ENCODE results near the gene VIL1.

VIL1 gene

GRCh38 chr2:218423584-218423983, 4.7 kb downstream of the VIL1 start:
- TF ChIP-seq SNAI2 (CRISPR knock-in tag; IDR thresholded peaks at IDR 0.05) (no peak), RARB (CRISPR knock-in tag; IDR thresholded peaks at IDR 0.05) (no peak), TCF4 (CRISPR knock-in tag; IDR thresholded peaks at IDR 0.05; ENCODE audit: borderline replicate concordance) (no peak), ARNTL (CRISPR knock-in tag; IDR thresholded peaks at IDR 0.05; ENCODE audit: borderline replicate concordance, low read depth) (no peak), ZNF70 (CRISPR knock-in tag; IDR thresholded peaks at IDR 0.05) (no peak), ZFP30 (CRISPR knock-in tag; IDR thresholded peaks at IDR 0.05) (no peak), GLIS3 (CRISPR knock-in tag; IDR thresholded peaks at IDR 0.05) (no peak), ZFP3 (CRISPR knock-in tag; IDR thresholded peaks at IDR 0.05) (no peak), TOX (CRISPR knock-in tag; IDR thresholded peaks at IDR 0.05; ENCODE audit: borderline replicate concordance) (no peak), PPARA (CRISPR knock-in tag; IDR thresholded peaks at IDR 0.05; ENCODE audit: borderline replicate concordance) (no peak), ZNF8 (CRISPR knock-in tag; IDR thresholded peaks at IDR 0.05) (no peak), CSDC2 (CRISPR knock-in tag; IDR thresholded peaks at IDR 0.05) (no peak)
- TF ChIP-seq, protein P1, sequence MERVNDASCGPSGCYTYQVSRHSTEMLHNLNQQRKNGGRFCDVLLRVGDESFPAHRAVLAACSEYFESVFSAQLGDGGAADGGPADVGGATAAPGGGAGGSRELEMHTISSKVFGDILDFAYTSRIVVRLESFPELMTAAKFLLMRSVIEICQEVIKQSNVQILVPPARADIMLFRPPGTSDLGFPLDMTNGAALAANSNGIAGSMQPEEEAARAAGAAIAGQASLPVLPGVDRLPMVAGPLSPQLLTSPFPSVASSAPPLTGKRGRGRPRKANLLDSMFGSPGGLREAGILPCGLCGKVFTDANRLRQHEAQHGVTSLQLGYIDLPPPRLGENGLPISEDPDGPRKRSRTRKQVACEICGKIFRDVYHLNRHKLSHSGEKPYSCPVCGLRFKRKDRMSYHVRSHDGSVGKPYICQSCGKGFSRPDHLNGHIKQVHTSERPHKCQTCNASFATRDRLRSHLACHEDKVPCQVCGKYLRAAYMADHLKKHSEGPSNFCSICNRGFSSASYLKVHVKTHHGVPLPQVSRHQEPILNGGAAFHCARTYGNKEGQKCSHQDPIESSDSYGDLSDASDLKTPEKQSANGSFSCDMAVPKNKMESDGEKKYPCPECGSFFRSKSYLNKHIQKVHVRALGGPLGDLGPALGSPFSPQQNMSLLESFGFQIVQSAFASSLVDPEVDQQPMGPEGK (CRISPR knock-in tag; IDR thresholded peaks at IDR 0.05; ENCODE audit: borderline replicate concordance) = no peak
- TF ChIP-seq, protein P2, sequence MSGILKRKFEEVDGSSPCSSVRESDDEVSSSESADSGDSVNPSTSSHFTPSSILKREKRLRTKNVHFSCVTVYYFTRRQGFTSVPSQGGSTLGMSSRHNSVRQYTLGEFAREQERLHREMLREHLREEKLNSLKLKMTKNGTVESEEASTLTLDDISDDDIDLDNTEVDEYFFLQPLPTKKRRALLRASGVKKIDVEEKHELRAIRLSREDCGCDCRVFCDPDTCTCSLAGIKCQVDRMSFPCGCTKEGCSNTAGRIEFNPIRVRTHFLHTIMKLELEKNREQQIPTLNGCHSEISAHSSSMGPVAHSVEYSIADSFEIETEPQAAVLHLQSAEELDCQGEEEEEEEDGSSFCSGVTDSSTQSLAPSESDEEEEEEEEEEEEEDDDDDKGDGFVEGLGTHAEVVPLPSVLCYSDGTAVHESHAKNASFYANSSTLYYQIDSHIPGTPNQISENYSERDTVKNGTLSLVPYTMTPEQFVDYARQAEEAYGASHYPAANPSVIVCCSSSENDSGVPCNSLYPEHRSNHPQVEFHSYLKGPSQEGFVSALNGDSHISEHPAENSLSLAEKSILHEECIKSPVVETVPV (CRISPR knock-in tag; IDR thresholded peaks at IDR 0.05) = no peak
- no peak for ATAC-seq

- TF ChIP-seq ISL1 (CRISPR knock-in tag; IDR thresholded peaks at IDR 0.05) (no peak), ZFP30 (CRISPR knock-in tag; IDR thresholded peaks at IDR 0.05) (no peak), PPARA (CRISPR knock-in tag; IDR thresholded peaks at IDR 0.05; ENCODE audit: borderline replicate concordance) (no peak), ZNF565 (CRISPR knock-in tag; conservative IDR thresholded peaks at IDR 0.05; ENCODE audit: low read depth) (no peak), TCF4 (CRISPR knock-in tag; IDR thresholded peaks at IDR 0.05; ENCODE audit: borderline replicate concordance) (no peak)
- ATAC-seq = no peak
These were observed 6.6 kb downstream of the VIL1 start for GRCh38 chr2:218425531-218425930.

DNA sequence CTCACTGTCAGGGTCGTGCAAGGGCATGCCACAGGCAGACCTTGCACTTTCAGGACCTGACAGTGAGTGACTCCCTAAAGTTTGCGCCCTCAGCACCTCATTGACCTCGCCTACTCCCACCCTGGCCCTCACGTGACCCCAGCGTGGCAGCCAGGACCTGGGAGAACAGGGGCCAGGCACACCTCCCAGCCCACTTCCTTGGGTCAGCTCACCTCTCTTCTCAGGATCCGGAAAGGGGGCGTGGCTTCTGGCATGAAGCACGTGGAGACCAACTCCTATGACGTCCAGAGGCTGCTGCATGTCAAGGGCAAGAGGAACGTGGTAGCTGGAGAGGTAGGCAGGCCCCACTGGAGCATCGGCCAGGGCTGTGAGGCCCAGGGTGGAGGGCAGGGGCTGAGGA, 8.8 kb downstream of the VIL1 start:
- TF ChIP-seq CSDC2 (CRISPR knock-in tag; IDR thresholded peaks at IDR 0.05) (no peak), ZFP30 (CRISPR knock-in tag; IDR thresholded peaks at IDR 0.05) (no peak), SNAI2 (CRISPR knock-in tag; IDR thresholded peaks at IDR 0.05) (no peak), PPARA (CRISPR knock-in tag; IDR thresholded peaks at IDR 0.05; ENCODE audit: borderline replicate concordance) (no peak), ZNF8 (CRISPR knock-in tag; IDR thresholded peaks at IDR 0.05) (no peak), ESRRG (CRISPR knock-in tag; IDR thresholded peaks at IDR 0.05) (no peak), GLIS3 (CRISPR knock-in tag; IDR thresholded peaks at IDR 0.05) (no peak), TCF4 (CRISPR knock-in tag; IDR thresholded peaks at IDR 0.05; ENCODE audit: borderline replicate concordance) (no peak), RARB (CRISPR knock-in tag; IDR thresholded peaks at IDR 0.05) (no peak), OSR1 (CRISPR knock-in tag; IDR thresholded peaks at IDR 0.05) (no peak), ARNTL (CRISPR knock-in tag; IDR thresholded peaks at IDR 0.05; ENCODE audit: borderline replicate concordance, low read depth) (no peak), BACH2 (CRISPR knock-in tag; IDR thresholded peaks at IDR 0.05; ENCODE audit: borderline replicate concordance) (no peak), ISL1 (CRISPR knock-in tag; IDR thresholded peaks at IDR 0.05) (no peak), ZNF70 (CRISPR knock-in tag; IDR thresholded peaks at IDR 0.05) (no peak)
- TF ChIP-seq, protein P1 (CRISPR knock-in tag; IDR thresholded peaks at IDR 0.05; ENCODE audit: borderline replicate concordance) = no peak
- TF ChIP-seq, protein P2 (CRISPR knock-in tag; IDR thresholded peaks at IDR 0.05) = no peak
- TF ChIP-seq, protein P3, sequence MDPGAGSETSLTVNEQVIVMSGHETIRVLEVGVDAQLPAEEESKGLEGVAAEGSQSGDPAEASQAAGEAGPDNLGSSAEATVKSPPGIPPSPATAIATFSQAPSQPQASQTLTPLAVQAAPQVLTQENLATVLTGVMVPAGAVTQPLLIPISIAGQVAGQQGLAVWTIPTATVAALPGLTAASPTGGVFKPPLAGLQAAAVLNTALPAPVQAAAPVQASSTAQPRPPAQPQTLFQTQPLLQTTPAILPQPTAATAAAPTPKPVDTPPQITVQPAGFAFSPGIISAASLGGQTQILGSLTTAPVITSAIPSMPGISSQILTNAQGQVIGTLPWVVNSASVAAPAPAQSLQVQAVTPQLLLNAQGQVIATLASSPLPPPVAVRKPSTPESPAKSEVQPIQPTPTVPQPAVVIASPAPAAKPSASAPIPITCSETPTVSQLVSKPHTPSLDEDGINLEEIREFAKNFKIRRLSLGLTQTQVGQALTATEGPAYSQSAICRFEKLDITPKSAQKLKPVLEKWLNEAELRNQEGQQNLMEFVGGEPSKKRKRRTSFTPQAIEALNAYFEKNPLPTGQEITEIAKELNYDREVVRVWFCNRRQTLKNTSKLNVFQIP (CRISPR knock-in tag; IDR thresholded peaks at IDR 0.05; ENCODE audit: borderline replicate concordance, low read depth) = no peak
- TF ChIP-seq, protein P4, sequence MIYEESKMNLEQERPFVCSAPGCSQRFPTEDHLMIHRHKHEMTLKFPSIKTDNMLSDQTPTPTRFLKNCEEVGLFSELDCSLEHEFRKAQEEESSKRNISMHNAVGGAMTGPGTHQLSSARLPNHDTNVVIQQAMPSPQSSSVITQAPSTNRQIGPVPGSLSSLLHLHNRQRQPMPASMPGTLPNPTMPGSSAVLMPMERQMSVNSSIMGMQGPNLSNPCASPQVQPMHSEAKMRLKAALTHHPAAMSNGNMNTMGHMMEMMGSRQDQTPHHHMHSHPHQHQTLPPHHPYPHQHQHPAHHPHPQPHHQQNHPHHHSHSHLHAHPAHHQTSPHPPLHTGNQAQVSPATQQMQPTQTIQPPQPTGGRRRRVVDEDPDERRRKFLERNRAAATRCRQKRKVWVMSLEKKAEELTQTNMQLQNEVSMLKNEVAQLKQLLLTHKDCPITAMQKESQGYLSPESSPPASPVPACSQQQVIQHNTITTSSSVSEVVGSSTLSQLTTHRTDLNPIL (CRISPR knock-in tag; IDR thresholded peaks at IDR 0.05; ENCODE audit: low read depth) = no peak
- TF ChIP-seq, protein P5, sequence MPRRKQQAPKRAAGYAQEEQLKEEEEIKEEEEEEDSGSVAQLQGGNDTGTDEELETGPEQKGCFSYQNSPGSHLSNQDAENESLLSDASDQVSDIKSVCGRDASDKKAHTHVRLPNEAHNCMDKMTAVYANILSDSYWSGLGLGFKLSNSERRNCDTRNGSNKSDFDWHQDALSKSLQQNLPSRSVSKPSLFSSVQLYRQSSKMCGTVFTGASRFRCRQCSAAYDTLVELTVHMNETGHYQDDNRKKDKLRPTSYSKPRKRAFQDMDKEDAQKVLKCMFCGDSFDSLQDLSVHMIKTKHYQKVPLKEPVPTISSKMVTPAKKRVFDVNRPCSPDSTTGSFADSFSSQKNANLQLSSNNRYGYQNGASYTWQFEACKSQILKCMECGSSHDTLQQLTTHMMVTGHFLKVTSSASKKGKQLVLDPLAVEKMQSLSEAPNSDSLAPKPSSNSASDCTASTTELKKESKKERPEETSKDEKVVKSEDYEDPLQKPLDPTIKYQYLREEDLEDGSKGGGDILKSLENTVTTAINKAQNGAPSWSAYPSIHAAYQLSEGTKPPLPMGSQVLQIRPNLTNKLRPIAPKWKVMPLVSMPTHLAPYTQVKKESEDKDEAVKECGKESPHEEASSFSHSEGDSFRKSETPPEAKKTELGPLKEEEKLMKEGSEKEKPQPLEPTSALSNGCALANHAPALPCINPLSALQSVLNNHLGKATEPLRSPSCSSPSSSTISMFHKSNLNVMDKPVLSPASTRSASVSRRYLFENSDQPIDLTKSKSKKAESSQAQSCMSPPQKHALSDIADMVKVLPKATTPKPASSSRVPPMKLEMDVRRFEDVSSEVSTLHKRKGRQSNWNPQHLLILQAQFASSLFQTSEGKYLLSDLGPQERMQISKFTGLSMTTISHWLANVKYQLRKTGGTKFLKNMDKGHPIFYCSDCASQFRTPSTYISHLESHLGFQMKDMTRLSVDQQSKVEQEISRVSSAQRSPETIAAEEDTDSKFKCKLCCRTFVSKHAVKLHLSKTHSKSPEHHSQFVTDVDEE (CRISPR knock-in tag; IDR thresholded peaks at IDR 0.05) = no peak
- ATAC-seq = no peak
